OCI-LY7 (cell line): ENCODE measurements around the gene PCDHGA2. TPM values are rescaled to one million over a fixed set of nuclear protein-coding genes. Genes with fewer than 3 reads are reported as not detected.

ENCODE experiments used
- BruUV-seq: library from RNA; stranded (reverse); fragments of 400-500 nt; replicated peaks from 2 replicates; lab custom pipeline; 2021; lab: Mats Ljungman, UMichigan
- CTCF ChIA-PET: fragments of 300-600 bp; sonication (Branson Sonifier 250); formaldehyde crosslinking; loops from one replicate; lab custom pipeline; 2022; ENCODE audit warnings: antibody characterized with exemption; ENCODE audit not compliant: unreplicated experiment; lab: Charles Lee
- POLR2A ChIA-PET: fragments of 300-600 bp; sonication (Branson Sonifier 250); formaldehyde crosslinking; loops from one replicate; lab custom pipeline; 2022; ENCODE audit warnings: antibody characterized with exemption; lab: Charles Lee
- DNase-seq: peaks from one replicate; pipeline ENCODE4 v3.0.0-alpha.2; 2015; ENCODE audit warnings: low spot score
- H2AFZ ChIP-seq: fragments of 200-600 bp; sonication (generic), shearing (Covaris generic); 2 replicates; pipeline ENCODE4 v1.6.1; 2014; ENCODE audit warnings: mild to moderate bottlenecking, antibody characterized with exemption, low read length, moderate library complexity
- H3K27ac ChIP-seq: fragments of 200-600 bp; sonication (generic); 2 replicates; pipeline ENCODE4 v1.5.1; 2014; ENCODE audit warnings: mixed run types, low read depth, mild to moderate bottlenecking, moderate library complexity, low read length, inconsistent platforms; ENCODE audit not compliant: poor library complexity, severe bottlenecking
- H3K36me3 ChIP-seq: fragments of 200-600 bp; sonication (generic); 2 replicates; pipeline ENCODE4 v1.6.1; 2014; ENCODE audit warnings: mild to moderate bottlenecking, antibody characterized with exemption, low read length, moderate library complexity, mixed read lengths; ENCODE audit not compliant: insufficient read depth
- H3K4me1 ChIP-seq: fragments of 200-600 bp; sonication (generic); 2 replicates; pipeline ENCODE4 v1.5.1; 2014; ENCODE audit warnings: mild to moderate bottlenecking, low read length; ENCODE audit not compliant: insufficient read depth, poor library complexity, severe bottlenecking
- H3K4me2 ChIP-seq: fragments of 200-600 bp; sonication (generic); 2 replicates; pipeline ENCODE4 v1.6.1; 2014; ENCODE audit warnings: mild to moderate bottlenecking, low read length
- H3K4me3 ChIP-seq: fragments of 200-600 bp; sonication (generic); 2 replicates; pipeline ENCODE4 v1.5.1; 2014; ENCODE audit warnings: mild to moderate bottlenecking, low read depth, low read length; ENCODE audit not compliant: poor library complexity, severe bottlenecking
- H3K79me2 ChIP-seq: fragments of 200-600 bp; sonication (generic); 2 replicates; pipeline ENCODE4 v1.6.1; 2016; ENCODE audit warnings: low read depth, mild to moderate bottlenecking, low read length, moderate library complexity, mixed read lengths; ENCODE audit not compliant: insufficient read depth
- H3K9me2 ChIP-seq: fragments of 200-600 bp; sonication (generic); 2 replicates; pipeline ENCODE4 v1.6.1; 2016; ENCODE audit warnings: mild to moderate bottlenecking, low read length, mixed read lengths; ENCODE audit not compliant: insufficient read depth
- H3K9me3 ChIP-seq: fragments of 200-600 bp; sonication (generic); 2 replicates; pipeline ENCODE4 v1.6.1; 2014; ENCODE audit warnings: mild to moderate bottlenecking, mixed run types, low read length, mixed read lengths
- H4K20me1 ChIP-seq: fragments of 200-600 bp; sonication (generic); 2 replicates; pipeline ENCODE4 v1.6.1; 2014; ENCODE audit warnings: mild to moderate bottlenecking, antibody characterized with exemption, low read length, moderate library complexity, mixed read lengths; ENCODE audit not compliant: insufficient read depth
- EZH2phosphoT487 ChIP-seq: fragments of 200-600 bp; sonication (generic); IDR thresholded peaks from 2 replicates; pipeline ENCODE4 v1.6.1; 2018; ENCODE audit warnings: low read depth, borderline replicate concordance, mild to moderate bottlenecking, mixed run types, antibody characterized with exemption, low read length, moderate library complexity, mixed read lengths
- intact Hi-C: fragments of 100-400 bp; cut with micrococcal nuclease; formaldehyde crosslinking; loops from one replicate; pipeline ENCODE4 v1.10.0; 2022; ENCODE audit not compliant: unreplicated experiment
- total RNA-seq, 2 experiments: library from RNA; depleted of rRNA in 1 of 2; stranded (reverse); fragments of >200 nt in 1 of 2; shearing (Covaris generic) in 1 of 2; gene quantifications; 2 replicates each; pipeline ENCODE4 v1.2.3, GENCODE V29; 2014 to 2022
- TF ChIP-seq, protein P1 (sequence below): fragments of 200-600 bp; sonication (generic); conservative IDR thresholded peaks from 2 replicates; pipeline ENCODE4 v1.5.1; 2014; ENCODE audit warnings: mild to moderate bottlenecking, antibody characterized with exemption, low read length, moderate library complexity, mixed read lengths

Gene PCDHGA2
- total RNA-seq, 2 experiments from 2014 or later: 0.19 to 0.74 TPM

DNA sequence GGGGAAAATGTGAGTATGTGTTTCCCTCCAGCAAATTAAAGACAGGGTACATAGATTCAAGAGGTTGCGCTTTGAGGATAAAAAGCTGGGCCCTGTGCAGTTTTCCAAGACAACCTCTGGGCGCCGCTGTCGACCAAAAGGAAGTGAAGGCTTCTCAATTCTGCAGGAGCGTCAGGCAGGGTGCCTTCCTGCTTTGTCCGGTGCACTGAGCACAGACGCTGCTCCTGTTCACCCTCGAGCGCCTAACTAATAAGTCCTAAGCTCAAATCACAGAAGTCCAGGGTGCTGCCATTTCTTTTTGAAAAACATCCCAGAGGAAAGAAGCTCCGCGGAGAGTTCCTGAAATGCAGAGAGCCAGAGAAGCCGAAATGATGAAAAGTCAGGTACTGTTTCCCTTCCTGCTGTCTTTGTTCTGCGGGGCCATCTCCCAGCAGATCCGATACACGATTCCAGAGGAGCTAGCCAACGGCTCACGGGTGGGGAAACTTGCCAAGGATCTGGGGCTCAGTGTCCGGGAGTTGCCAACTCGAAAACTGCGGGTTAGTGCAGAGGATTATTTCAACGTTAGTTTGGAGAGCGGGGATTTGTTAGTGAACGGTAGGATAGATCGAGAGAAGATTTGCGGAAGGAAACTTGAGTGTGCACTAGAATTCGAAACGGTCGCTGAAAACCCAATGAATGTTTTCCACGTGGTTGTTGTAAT, 11.5 kb downstream of the PCDHGA2 start, which contains the start of gene PCDHGB1:
PCDHGB1 (plus strand) TSS at position 183 of the 703 bp plus-strand sequence; CDS start at position 345, 162 bp downstream.
- intact Hi-C loops: loop anchor here (10.0 kb wide), 1 partner anchor 155 kb away; the partner anchor contains the start of genes PCDHB10 and PCDHB11
- TSS peak; percentile 66 for BruUV-seq
- no peaks in the 10 kb centered on the region for H3K9me3 ChIP-seq
- no peak within 1 kb of the TSS for H3K27ac ChIP-seq
- no peaks in the 10 kb centered on the region for H4K20me1 ChIP-seq
- H3K4me1 ChIP-seq: peaks cover 7% of the 10 kb centered on the region
- H3K4me2 ChIP-seq: peak within 1 kb of the TSS; percentile 60
- H3K36me3 ChIP-seq: no peaks in the 10 kb centered on the region
- ChIA-PET POLR2A (interaction anchor here (0.8 to 1.2 kb wide), 5 partner anchors 20 to 63 kb away, joined by 3 read pairs; partner anchors contain the start of genes PCDHGA1 and PCDHGA10), CTCF (interaction anchor here (1.2 kb wide), 1 partner anchor 33 kb away, joined by 5 read pairs; no protein-coding TSS in a partner anchor)
- no peaks in the 10 kb centered on the region for H3K79me2 ChIP-seq
- peak within 1 kb of the TSS; percentile 80 for H2AFZ ChIP-seq
- no peaks in the 10 kb centered on the region for H3K9me2 ChIP-seq
- peak; percentile 79 for DNase-seq
- TF ChIP-seq, protein P1, sequence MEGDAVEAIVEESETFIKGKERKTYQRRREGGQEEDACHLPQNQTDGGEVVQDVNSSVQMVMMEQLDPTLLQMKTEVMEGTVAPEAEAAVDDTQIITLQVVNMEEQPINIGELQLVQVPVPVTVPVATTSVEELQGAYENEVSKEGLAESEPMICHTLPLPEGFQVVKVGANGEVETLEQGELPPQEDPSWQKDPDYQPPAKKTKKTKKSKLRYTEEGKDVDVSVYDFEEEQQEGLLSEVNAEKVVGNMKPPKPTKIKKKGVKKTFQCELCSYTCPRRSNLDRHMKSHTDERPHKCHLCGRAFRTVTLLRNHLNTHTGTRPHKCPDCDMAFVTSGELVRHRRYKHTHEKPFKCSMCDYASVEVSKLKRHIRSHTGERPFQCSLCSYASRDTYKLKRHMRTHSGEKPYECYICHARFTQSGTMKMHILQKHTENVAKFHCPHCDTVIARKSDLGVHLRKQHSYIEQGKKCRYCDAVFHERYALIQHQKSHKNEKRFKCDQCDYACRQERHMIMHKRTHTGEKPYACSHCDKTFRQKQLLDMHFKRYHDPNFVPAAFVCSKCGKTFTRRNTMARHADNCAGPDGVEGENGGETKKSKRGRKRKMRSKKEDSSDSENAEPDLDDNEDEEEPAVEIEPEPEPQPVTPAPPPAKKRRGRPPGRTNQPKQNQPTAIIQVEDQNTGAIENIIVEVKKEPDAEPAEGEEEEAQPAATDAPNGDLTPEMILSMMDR: peak; percentile 88
- no peak for TF ChIP-seq EZH2phosphoT487
- peak within 1 kb of the TSS; percentile 54 for H3K4me3 ChIP-seq

DNA sequence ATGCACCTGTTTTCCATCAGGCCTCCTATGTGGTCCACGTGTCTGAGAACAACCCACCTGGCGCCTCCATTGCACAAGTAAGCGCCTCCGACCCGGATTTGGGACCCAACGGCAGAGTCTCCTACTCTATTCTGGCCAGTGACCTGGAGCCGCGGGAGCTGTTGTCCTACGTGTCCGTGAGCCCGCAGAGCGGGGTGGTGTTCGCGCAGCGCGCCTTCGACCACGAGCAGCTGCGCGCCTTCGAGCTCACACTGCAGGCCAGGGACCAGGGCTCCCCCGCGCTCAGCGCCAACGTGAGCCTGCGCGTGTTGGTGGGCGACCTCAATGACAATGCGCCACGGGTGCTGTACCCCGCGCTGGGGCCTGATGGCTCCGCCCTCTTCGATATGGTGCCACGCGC, 13.0 kb downstream of the PCDHGA2 start:
- Histone ChIP-seq H3K79me2 (no peaks in the 10 kb centered on the region), H3K9me2 (no peaks in the 10 kb centered on the region), H3K4me3 (no peak overlapping the region), H3K9me3 (no peaks in the 10 kb centered on the region), H3K27ac (no peak overlapping the region), H3K4me2 (no peak overlapping the region), H4K20me1 (no peaks in the 10 kb centered on the region), H3K36me3 (no peaks in the 10 kb centered on the region), H2AFZ (no peak overlapping the region), H3K4me1 (peaks cover 7% of the 10 kb centered on the region)
- intact Hi-C loops: loop anchor here (10.0 kb wide), 1 partner anchor 157 kb away; the partner anchor contains the start of genes PCDHB10 and PCDHB11
- ChIA-PET CTCF (no interaction called here), POLR2A (no interaction called here)
- TF ChIP-seq, protein P1: no peak
- no peak for TF ChIP-seq EZH2phosphoT487
- no TSS peak for BruUV-seq
- no peak for DNase-seq
